GM21723 (cell line): ENCODE data around the gene MORN4.
"Not testable (repeated sequence)": the region's sequence is repeated elsewhere in the genome, so short reads cannot be mapped to it uniquely, and the experiment has no call there.

ENCODE experiments used
- ATAC-seq: cut with Tn5 transposase; IDR thresholded peaks from one replicate; pipeline ENCODE4 v1.9.1; 2021; ENCODE audit warnings: mild to moderate bottlenecking, moderate library complexity; ENCODE audit not compliant: unreplicated experiment

The MORN4 gene

DNA sequence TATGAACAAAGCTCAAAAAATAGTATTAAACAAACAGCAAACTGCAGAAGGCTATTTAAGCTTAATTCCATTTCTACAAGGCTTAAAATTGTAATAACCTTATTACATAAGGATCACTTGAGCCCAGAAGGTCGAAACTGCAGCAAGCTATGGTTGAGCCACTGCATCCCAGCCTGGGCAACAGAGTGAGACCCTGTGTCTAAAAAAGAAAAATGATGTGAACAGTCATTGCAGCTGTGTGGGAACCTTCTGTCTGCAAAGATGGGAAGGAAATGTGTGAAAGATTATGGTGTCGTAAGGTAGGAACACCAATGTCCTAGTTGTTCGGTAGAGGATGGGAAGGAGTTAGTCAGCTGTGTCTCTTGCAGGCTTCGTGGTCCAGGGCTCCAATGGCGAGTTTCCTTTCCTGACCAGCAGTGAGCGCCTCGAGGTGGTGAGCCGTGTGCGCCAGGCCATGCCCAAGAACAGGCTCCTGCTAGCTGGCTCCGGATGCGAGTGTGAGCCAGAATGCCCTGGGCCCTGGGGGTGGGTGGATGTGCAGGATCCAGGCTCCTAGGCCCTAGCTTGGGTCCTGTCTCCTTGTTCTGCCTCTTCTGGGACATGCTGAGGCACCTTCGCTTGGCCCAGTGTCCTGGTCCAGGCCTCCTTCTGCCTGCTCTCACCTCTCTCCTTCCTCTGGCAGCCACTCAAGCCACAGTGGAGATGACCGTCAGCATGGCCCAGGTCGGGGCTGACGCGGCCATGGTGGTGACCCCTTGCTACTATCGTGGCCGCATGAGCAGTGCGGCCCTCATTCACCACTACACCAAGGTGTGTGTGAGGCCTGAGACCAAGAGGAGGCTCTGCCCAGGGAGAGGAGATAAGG is 34.7 kb downstream of the MORN4 start:
- ATAC-seq = no peak

DNA sequence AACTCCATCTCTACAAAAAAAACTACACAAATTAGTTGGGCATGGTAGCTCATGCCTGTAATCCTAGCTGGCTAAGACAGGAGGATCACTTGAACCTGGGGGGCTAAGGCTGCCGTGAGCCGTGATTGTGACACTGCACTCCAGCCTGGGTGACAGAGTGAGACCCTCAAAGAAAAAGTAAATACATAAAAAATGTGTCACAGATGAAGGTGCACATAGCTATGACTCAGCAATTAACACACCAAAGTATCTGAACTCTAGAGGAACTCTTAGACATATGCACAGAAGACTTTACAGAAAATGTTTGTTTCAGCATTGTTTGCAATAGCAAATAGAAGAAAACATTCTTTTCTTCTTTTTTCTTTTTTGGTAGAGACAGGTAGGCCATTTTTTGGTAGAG is 35.5 kb downstream of the MORN4 start:
- no peak for ATAC-seq

GRCh38 chr10:97596101-97597082 is 36.9 kb downstream of the MORN4 start:
- no peak for ATAC-seq

GRCh38 chr10:97593421-97593820 is 39.9 kb downstream of the MORN4 start:
- ATAC-seq = no peak

DNA sequence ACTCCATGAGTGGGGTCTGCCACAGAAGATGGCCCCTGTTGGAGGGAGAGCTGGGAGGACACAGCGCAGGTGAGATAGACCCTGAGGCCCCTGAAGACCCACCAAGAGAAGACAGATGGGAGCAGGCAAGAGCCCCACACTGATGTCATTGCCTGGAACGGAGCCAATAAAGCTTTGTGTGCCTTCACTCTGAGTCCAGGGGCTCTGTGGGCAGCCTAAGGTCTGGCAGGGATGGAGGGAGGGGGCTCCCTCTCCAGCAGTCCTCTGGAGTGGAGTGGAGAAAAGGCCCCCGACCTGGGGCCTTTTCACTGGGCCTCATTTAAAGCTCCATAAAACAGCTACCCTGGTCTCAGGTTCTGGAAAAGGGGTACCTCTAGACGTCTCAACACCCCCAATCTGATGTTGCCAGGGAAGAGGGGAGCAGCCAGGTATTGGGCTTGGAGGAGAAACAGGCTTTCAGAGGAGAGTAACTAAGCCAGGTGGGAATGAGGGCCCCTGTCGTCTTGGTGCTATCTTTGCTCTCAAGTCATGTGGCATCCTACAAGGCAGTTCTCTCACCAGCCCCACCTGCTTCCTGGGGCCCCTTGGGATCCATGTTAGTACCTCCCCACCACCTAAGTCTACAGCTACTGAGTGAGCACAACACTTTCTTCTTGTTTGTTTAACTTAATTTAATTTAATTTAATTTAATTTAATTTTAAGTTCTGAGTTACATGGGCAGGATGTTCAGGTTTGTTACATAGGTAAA is 42.4 kb downstream of the MORN4 start:
- no peak for ATAC-seq

- ATAC-seq = no peak
Measured at GRCh38 chr10:97590082-97590747, 43.1 kb downstream of the MORN4 start.

DNA sequence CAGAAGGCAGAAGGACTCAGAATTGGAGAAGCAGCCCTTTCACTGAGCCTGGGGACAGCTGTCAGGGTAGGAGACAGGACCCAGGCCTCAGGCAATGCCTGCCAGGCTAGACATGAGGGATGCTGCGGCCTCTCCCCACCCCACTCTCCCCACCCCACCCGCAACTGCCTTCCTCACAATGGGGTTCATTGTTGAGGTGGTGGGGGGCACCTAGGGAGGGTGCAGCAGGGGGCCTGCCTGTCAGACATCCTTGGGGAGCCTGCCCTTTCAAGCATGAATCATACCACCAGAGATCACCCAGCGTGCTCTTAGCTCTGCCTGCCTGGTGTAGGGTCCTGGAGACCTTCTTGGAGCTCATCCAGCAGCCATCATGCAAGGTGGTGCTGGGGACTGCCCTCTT is 43.8 kb downstream of the MORN4 start, which contains the start of gene C10orf62:
TSS of gene C10orf62 (plus strand) at position 243 of the 400 bp plus-strand sequence. CDS start 177 bp downstream, outside the sequence.
- no peak for ATAC-seq

DNA sequence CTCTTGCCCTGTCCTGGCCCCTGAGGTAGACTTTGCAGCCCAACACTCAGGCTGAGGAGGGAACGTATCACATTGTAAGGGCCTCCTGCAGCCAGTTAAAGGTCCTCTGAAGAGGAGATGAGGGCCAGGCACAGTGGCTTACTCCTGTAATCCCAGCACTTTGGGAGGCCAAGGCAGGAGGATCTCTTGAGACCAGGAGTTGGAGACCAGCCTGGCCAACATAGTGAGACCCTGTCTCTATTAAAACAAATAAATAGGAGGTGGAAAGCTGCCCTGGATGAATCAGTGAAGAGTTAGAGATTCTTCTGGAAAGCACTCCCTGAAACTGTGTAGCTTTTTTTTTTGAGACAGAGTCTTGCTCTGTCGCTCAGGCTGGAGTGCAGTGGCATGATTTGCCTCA is 46.1 kb downstream of the MORN4 start:
- ATAC-seq = no peak

DNA sequence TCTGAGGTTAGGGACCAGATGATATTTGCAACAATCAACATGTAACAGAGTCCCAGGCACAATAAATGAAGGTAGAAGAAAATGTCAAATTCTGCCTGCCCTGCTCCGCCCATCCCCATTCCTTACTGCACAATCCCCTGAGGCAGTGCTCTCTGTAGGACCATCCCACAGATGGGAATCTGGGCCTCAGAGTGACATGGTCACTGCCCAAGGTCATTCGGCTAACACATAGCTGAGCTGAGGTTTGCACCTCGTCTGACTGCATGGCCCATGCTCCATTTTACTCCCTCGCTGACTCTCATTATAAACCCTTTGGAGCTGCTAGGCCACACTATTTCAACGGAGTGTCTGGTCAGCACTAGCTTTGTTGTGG is 47.9 kb downstream of the MORN4 start:
- ATAC-seq = no peak

- no peak for ATAC-seq
Measured at GRCh38 chr10:97584798-97585438, 48.4 kb downstream of the MORN4 start.

DNA sequence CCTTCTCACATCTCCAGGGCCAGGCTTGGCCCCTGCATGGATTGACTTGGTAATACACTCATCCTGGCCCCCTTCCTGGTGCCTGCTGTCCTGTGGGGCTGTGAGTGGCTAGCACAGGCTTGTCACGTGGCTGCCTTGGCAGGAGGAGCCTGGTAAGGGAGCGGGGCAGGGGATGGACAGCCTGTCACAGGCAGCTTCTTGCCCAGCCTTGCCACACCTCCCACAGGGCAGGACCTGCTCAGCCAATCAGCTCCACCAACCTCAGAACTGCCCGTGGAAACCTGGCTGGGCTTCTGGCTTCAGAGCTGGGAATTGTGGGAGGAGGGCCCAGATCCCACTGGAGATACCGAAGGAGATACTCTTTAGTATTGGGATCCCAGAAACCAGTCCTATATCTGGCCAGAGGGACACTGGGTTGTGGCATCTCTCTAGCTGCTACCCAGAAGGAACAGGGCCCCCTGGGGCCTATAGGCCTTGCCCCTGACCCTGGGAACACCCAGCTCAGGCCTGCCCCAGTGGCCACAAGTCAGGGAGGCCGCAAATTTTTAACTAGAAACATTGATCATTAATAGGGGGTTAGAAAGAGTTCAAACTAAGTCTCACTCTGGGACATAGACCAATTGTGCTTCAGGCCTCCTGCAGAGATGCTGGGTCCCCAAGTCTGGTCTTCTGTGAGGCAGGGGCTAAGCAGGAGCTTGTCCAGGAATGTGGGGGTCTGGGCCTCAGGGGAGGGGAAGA is 49.1 kb downstream of the MORN4 start, which contains the start of gene HOGA1:
TSS of gene HOGA1 (plus strand) at position 330 of the 738 bp plus-strand sequence. CDS start at position 645, 315 bp downstream.
- ATAC-seq = no peak

- no peak for ATAC-seq
Measured at GRCh38 chr10:97583476-97583875, 49.8 kb downstream of the MORN4 start.

DNA sequence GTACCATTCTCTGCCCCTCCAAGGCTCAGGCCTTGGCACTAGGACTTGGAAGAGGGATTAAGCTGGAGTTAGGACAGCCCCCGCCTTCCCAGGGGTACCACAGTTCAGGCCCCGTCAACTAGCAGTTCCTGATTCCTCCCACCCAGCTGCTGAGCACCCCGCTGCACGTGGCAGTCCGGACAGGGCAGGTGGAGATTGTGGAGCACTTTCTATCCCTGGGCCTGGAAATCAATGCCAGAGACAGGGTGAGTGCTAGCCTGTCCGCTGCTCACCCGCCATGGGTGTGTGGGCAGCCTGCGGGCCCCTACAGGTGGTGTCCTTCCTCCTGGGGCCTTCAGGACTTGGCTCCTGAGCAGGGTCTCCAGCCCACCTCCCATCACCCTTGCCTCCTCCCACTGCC is 51.1 kb downstream of the MORN4 start:
- no peak for ATAC-seq

DNA sequence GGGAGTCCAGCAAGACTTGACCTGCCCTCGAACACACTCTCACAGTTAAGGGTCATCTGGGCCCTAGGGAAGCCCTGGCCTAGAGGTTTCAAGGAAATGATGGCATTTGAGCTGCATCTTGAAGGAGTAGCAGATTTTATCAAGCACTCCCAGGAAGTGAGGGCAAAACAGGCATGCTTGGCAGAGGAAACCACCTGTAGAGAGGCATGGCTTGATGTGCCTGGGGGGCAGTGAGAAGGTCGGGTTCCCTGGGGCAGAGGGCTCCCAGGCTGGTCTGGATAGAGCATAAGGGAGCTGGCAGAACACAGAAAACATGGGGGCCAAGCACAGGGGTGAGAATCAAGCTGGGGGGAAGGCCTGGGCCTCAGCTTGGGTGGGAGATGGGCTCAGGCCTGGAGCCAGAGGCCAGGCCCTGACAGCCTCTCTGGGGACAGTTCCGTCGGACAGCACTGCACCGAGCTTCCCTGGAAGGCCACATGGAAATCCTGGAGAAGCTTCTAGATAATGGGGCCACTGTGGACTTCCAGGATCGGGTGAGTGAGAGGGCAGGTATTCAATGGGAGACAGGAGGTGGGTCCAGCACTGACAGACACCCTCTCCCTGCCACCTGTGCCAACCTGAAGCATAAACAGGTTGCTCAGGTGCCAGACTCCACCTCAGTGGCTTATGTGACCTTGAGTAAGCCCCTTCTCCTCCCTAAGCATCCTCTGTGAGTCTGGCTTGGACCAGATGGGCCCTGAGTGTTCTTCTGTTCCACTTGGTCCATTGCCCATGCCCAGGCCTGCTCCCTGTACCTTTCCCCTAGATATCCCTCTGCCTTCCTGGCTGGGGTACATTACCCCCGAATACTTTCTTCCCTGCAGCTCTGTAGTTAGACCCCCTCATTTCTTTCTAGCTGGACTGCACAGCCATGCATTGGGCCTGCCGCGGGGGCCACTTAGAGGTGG is 52.6 kb downstream of the MORN4 start:
- ATAC-seq = no peak

DNA sequence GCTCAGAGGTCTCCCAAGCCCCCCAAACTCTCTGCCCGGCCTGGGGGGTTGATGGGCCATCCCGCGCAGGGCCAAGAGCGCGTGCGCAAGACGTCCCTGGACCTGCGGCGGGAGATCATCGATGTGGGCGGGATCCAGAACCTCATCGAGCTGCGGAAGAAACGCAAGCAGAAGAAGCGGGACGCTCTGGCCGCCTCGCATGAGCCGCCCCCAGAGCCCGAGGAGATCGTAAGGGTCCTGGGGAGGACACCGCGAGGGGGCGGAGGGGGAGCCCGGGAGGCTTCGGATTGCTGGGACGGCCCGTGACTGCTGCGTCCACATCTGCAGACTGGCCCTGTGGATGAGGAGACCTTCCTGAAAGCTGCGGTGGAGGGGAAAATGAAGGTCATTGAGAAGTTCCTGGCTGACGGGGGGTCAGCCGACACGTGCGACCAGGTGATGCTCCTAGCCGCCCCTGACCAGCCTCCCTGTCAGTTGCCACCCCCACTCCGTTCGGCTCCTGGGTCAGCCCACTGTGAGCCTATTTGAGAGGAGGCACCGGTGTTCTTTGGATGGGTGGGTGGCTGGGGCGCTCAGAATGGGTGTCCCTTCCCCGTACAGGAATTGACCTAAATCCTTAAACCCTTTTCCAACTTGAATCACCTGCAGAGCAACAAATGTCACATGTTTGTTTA is 55.0 kb downstream of the MORN4 start:
- ATAC-seq = no peak

DNA sequence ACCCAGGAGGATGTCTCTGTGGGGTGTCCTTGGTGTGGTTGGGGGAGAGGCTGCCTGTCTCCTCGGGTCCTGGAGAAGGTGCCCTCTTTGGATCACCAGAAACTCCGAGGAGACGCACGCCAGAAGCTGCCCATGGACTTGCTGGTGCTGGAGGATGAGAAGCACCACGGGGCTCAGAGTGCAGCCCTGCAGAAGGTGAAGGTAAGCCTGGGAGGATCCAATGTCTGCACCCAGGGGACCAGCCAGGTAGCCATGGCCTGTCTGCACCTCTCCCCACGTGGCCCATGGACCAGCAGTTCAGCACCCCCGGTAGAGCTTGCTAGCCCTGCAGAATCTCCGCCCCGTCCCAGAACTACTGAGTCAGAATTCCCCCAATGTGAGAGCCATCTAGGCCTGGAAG is 55.6 kb downstream of the MORN4 start:
- ATAC-seq = no peak

- ATAC-seq = not testable (repeated sequence)
Measured at GRCh38 chr10:97576487-97576886, 56.8 kb downstream of the MORN4 start.
